ENCODE data around the gene KCNQ4.

The KCNQ4 gene

DNA sequence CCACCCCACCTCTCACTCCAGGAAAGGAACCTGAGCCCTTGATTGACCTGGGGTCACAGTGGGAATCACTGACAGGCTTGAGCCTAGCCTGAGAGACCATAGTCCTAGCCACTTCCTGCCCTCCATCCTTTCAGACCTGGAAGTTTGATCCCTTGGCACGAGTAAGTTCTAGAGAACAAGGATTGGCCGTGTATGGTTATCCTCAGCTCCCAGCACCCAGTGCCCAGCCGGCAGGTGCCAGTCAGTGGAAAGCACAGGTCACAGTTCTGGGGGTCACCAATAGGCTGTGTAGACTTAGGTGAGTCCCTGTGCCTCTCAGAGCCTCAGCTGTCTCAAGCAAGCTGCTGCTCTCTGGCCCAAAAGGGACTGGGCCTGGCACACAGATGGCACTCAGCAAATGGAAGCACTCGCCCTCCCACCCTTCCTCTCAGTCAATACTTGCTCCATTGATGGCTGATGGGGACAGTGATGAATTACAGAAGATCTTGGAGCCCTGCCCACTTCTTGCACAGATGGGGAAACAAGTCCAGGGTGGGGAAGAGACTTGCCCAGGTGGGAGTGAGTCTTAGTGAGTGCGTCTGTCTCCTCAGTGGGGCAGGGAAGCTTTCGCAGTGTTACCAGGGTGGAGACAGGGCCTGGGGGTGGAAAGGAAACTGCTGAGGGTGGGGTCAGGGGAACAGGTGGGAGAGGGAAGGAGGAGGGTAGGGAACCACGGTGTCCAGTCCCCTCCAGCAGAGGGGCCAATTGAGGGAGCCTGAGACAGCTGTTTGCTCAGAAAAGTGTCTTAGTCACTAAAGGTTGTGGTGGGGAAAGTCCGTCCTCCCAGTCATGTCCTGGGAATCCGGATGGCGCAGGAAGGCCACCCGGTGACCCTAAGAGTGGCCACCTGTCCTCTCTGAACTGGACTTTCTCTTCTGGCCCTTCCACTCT is 2.6 kb upstream of the KCNQ4 start:
- Mint-ChIP-seq H3K27ac (no peak overlapping the region), H3K9me3 (no peaks in the 10 kb centered on the region), H3K4me1 (ENCODE audit: low read depth) (peaks cover 8% of the 10 kb centered on the region), H3K36me3 (ENCODE audit: low read depth) (peaks cover 18% of the 10 kb centered on the region), H3K4me3 (no peak overlapping the region), H3K27me3 (ENCODE audit: low read depth) (peaks cover 37% of the 10 kb centered on the region)

DNA sequence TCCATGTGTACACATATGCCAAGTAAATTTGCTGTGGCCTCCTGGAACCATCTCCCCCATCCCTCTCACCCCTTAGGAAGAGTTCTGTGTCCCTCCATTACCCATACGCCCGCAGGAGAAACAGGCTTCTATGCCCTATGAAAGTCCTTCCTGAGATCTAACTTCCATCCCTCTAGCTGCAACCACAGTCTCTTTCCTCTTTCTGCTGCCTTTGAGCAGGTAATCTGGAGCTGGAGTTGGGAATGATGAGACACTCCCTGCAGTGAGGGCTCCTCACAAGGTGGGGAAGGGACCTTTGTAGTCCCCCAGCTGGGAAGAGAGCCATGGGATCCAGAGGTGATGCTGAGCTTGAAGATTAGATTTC is 2.0 kb upstream of the KCNQ4 start:
- Mint-ChIP-seq H3K4me3 (no peak overlapping the region), H3K4me1 (ENCODE audit: low read depth) (peaks cover 8% of the 10 kb centered on the region), H3K27ac (no peak overlapping the region), H3K27me3 (ENCODE audit: low read depth) (peaks cover 37% of the 10 kb centered on the region), H3K9me3 (no peaks in the 10 kb centered on the region), H3K36me3 (ENCODE audit: low read depth) (peaks cover 17% of the 10 kb centered on the region)

DNA sequence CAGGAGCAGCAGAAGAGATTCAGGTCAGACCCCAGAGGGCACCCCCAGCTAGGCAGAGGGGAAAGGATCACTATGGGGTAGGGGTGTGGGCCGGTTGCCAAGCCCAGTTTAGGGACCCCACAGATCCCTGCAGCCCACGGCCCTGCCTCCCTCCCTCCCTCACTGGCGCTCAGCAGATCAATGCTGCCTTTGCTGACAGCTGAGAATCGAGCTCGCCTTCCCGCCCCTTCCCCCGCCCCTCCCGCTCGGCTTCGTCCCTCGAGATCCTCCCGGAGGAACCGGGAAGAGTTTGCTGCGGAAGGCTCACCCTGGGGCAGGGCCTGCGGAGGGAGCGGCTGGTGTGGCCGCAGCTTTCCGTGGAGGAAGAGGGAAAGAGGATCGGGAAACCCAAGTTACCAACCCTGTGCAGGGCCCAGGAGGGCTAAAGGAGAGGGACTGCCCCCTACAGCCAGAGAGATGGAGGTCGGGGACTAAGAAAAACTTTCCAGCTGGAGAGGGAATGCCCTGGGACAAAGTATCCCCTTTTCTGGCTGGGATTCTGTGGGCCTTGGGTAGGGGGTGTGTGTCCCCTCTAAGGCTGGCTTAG is 1.1 kb upstream of the KCNQ4 start:
- Mint-ChIP-seq H3K36me3 (ENCODE audit: low read depth) (peaks cover 9% of the 10 kb centered on the region), H3K27me3 (ENCODE audit: low read depth) (peaks cover 37% of the 10 kb centered on the region), H3K4me1 (ENCODE audit: low read depth) (peaks cover 8% of the 10 kb centered on the region), H3K4me3 (peak overlapping the region; percentile 77), H3K27ac (no peak overlapping the region), H3K9me3 (no peaks in the 10 kb centered on the region)

DNA sequence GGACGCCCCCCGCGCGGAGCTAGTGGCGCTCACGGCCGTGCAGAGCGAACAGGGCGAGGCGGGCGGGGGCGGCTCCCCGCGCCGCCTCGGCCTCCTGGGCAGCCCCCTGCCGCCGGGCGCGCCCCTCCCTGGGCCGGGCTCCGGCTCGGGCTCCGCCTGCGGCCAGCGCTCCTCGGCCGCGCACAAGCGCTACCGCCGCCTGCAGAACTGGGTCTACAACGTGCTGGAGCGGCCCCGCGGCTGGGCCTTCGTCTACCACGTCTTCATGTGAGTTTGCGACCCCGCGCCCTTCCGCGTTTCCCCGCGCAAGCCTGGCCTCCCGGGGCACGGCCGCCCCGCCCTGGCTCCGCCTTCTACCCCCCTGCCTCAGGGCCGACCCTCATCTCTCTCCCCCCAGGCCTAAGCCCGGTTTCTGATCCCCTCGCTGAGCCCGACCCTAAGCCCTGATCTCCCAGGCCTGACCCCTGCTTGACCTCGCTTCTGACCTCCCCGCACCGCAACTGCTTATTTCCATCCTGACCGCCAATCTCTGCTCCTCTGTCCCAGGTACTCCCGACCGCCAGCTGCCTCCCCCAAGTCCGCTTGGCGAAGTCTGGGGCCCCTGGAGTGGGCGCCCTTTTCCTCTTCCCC is 669 bp downstream of the KCNQ4 start:
- peak overlapping the region; percentile 68 for H3K4me3 Mint-ChIP-seq
- peaks cover 4% of the 10 kb centered on the region for H3K36me3 Mint-ChIP-seq (ENCODE audit: low read depth)
- peaks cover 37% of the 10 kb centered on the region for H3K27me3 Mint-ChIP-seq (ENCODE audit: low read depth)

DNA sequence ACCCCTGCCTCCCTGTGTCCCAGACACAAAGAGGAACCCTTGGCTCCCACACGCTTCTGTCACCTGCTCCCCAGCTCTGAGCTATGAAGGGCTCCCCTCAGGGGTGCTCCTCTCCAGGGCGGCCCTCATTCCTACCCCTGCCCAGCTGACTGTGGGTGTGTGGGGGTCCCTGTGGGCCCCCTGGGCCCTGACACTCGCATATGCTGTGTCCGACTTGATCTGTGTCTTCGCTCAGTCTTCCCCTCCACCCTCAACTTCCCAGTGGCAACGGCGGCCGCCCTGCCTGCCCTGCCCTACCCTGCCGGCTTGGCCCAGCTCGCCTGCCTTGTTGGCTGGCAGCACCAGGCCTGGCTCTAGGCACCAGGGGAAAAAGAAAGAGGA is 1.2 kb downstream of the KCNQ4 start:
- Mint-ChIP-seq H3K36me3 (ENCODE audit: low read depth) (peaks cover 4% of the 10 kb centered on the region), H3K4me3 (peak overlapping the region; percentile 68), H3K9me3 (no peaks in the 10 kb centered on the region), H3K27me3 (ENCODE audit: low read depth) (peaks cover 42% of the 10 kb centered on the region), H3K27ac (no peak overlapping the region), H3K4me1 (ENCODE audit: low read depth) (peaks cover 5% of the 10 kb centered on the region)

More for the DNA sequence above, 669 bp downstream of the KCNQ4 start:
- Mint-ChIP-seq H3K4me1 (ENCODE audit: low read depth) (peaks cover 5% of the 10 kb centered on the region), H3K27ac (no peak overlapping the region), H3K9me3 (no peaks in the 10 kb centered on the region)

DNA sequence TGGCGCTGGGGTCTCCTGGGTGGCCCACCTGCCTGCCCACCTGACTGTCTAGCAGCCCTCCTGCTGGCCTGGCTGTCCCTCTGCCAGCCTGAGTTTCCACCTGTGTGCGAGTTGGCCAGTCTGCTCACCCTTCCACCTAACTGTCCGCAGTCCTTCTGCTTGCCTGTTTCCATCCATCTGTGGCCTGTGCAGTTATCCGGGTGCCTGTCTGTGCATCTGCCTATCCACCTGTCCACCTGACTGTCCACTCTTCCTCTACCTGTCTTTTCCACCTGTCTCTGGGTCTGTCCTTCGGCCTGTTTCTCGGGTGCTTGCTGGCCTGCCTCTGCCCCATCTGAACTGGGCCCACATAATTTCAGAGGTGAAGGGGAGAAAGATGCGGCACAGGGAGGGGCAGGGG is 1.9 kb downstream of the KCNQ4 start:
- Mint-ChIP-seq H3K4me1 (ENCODE audit: low read depth) (peaks cover 5% of the 10 kb centered on the region), H3K36me3 (ENCODE audit: low read depth) (peaks cover 4% of the 10 kb centered on the region), H3K27ac (no peak overlapping the region), H3K9me3 (no peaks in the 10 kb centered on the region), H3K27me3 (ENCODE audit: low read depth) (peaks cover 46% of the 10 kb centered on the region), H3K4me3 (no peak overlapping the region)

DNA sequence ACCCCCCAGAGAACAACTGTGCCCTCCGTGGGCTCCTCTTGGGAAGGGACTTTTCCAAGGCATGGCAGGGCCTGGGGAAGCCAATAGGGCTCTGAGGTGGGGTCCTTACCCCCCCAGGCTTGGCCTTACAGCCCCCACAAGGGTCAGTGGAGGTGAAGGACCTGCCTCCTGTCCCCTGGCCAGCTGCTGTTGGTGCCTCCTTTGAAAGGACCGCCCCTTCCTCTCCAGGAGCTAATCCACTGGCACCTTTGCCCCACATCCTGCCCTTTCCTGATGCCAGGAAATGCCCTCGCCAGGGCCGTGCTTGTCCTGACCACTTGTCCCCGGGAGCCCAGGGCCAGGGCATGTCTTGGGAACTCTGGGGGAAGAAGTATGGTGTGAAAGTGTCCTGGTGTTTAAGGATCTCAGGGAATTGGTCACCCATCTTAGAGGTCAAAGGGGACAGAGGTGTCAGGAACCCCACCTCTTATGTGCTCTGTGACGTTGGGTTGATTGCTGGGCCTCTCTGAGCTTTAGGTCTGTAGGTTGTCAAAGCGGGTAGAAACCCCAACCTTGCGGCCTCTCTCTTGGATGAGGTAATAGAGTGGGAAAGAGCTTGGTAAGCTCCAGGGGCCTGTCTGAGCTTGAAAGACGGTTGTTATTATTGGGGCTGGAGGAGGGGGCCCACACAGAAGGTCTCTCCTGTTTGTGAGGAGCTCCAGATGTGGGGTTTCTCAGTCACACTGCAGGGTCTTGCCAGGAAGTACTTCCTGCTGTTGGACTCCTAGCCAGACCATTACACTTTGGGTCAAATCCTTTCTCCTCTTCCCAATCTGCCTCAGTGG is 2.8 kb downstream of the KCNQ4 start:
- no peaks in the 10 kb centered on the region for H3K9me3 Mint-ChIP-seq
- H3K27ac Mint-ChIP-seq, result no peak overlapping the region
- H3K36me3 Mint-ChIP-seq (ENCODE audit: low read depth), result peaks cover 4% of the 10 kb centered on the region
- H3K4me3 Mint-ChIP-seq, result no peak overlapping the region
- H3K4me1 Mint-ChIP-seq (ENCODE audit: low read depth), result peaks cover 5% of the 10 kb centered on the region
- peaks cover 45% of the 10 kb centered on the region for H3K27me3 Mint-ChIP-seq (ENCODE audit: low read depth)

DNA sequence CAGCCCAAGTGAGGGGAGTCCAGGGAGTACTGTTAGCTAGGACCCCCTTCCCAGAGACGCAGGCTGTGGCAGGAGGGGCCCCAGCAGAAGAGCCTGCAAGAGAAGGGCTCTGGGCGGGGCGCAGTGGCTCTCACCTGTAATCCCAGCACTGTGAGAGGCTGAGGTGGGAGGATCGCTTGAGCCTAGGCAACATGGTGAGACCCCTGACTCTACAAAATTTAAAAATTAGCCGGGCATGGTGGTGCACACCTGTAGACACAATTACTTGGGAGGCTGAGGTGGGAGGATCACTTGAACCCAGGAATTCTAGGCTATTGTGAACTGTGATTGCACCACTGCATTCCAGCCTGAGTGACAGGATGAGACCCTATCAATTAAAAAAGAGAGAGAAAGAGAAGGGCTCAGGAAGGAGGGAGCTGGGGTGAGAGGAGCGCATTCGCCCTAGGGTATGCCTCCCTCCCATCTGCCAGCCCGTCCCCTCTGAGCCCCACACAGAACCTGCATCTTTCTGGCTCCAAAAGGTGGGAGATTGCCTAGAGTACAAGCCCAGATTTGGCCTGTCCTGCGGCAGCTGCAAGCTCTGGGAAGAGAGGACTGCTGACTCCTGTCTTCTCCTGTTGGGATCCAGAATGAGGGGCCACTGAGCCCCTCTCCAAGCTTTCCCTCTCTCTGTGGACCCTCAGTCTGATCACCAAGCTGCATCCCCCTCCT is 3.6 kb downstream of the KCNQ4 start:
- no peak overlapping the region for H3K4me3 Mint-ChIP-seq
- no peak overlapping the region for H3K27ac Mint-ChIP-seq
- H3K9me3 Mint-ChIP-seq, result no peaks in the 10 kb centered on the region
- H3K27me3 Mint-ChIP-seq (ENCODE audit: low read depth), result peaks cover 39% of the 10 kb centered on the region
- peaks cover 5% of the 10 kb centered on the region for H3K4me1 Mint-ChIP-seq (ENCODE audit: low read depth)
- peaks cover 4% of the 10 kb centered on the region for H3K36me3 Mint-ChIP-seq (ENCODE audit: low read depth)

DNA sequence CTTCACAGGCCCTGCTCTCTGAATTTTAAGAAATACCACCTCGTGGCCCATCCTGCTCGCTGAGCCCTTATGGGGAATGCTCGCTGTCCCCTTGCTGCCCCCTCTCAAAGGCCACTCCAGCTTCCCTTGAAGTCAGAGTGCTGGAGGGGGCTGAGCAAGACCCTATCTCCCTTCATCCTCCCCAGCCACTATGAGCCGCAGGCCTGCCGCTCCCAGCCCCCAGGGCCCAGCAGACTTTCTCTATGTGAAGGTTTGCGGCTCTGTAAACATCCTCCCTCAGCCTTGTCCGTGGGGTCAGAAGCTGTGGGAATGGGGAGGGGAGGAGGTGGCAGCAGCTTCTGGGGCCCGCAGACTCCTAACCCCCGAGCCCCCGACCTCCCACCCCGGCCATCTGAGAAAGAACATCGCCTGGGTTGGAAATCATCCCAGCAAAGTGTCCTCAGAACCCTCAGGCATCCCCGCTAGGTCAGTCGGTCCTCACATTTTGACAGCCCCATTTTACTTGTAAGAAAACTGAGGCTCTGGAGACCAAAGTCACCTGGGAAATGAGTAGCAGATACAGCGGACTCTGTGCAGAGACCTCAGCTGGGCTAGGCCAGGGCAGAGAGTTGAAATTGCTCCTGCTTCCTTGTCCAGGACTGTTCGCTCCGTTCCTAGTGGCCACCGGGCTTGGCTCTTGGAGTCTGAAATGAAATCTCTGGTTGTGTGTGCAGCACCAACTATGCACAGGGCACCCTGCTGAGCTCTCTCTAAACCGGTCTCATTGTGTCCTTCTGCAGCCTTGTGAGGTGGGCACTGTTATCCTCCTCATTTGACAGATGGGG is 4.4 kb downstream of the KCNQ4 start:
- Mint-ChIP-seq H3K36me3 (ENCODE audit: low read depth) (peaks cover 4% of the 10 kb centered on the region), H3K27ac (no peak overlapping the region), H3K4me1 (ENCODE audit: low read depth) (peaks cover 4% of the 10 kb centered on the region), H3K27me3 (ENCODE audit: low read depth) (peaks cover 32% of the 10 kb centered on the region), H3K4me3 (no peak overlapping the region), H3K9me3 (no peaks in the 10 kb centered on the region)

DNA sequence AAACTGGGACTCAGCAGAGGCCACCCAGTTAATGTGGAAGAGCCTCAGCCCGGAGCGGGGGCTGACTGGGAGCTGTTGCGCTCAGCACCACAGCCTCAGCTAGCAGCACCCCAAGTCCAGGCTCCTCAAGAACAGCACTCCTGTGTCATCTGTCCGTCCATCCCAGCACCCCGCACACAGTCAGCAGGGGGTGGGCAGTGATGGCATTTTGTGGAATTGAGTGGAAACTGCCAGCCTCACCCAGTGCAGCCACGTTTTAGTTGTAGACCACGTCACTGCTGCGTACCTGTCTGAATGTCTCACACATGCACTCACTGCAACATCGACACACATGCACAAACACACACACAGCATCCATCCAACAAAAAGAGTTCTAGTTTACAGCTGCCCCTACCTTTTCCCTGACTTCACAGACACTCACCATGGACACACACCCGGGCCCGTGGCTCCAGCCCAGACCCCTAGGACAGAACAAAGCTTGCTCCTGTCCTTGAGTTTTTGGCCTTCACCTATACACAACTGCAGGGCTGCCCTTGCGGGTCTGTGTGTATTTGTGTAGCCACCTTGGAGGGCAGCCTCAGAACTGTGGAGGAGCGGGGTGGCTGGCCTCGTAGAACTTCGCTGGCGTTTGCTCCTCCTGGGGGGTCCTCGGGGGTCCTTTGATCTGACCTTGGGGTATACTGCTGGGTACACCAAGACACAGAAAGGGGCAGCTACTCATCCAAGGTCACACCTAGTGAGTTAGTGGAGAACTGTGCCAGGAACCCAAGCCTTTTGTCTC is 5.2 kb downstream of the KCNQ4 start:
- peaks cover 2% of the 10 kb centered on the region for H3K4me1 Mint-ChIP-seq (ENCODE audit: low read depth)
- H3K4me3 Mint-ChIP-seq, result no peak overlapping the region
- peaks cover 34% of the 10 kb centered on the region for H3K27me3 Mint-ChIP-seq (ENCODE audit: low read depth)
- H3K9me3 Mint-ChIP-seq, result no peaks in the 10 kb centered on the region
- no peaks in the 10 kb centered on the region for H3K36me3 Mint-ChIP-seq (ENCODE audit: low read depth)
- no peak overlapping the region for H3K27ac Mint-ChIP-seq

DNA sequence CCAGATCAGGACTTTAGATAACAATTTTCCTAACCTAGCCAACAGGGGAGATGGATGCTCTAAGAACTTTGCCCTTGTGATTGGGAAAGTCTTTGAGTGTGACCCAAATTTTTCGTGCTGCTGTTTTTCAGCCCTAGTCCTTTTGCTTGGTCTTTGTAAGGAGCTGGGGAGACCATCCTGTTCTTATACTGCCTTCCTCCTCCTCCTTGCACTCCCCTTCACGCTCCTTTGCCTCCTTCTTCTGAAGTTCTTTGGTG is 5.7 kb downstream of the KCNQ4 start:
- Mint-ChIP-seq H3K4me3 (no peak overlapping the region), H3K27ac (no peak overlapping the region), H3K36me3 (ENCODE audit: low read depth) (no peaks in the 10 kb centered on the region), H3K4me1 (ENCODE audit: low read depth) (peaks cover 2% of the 10 kb centered on the region), H3K9me3 (no peaks in the 10 kb centered on the region), H3K27me3 (ENCODE audit: low read depth) (peaks cover 33% of the 10 kb centered on the region)

DNA sequence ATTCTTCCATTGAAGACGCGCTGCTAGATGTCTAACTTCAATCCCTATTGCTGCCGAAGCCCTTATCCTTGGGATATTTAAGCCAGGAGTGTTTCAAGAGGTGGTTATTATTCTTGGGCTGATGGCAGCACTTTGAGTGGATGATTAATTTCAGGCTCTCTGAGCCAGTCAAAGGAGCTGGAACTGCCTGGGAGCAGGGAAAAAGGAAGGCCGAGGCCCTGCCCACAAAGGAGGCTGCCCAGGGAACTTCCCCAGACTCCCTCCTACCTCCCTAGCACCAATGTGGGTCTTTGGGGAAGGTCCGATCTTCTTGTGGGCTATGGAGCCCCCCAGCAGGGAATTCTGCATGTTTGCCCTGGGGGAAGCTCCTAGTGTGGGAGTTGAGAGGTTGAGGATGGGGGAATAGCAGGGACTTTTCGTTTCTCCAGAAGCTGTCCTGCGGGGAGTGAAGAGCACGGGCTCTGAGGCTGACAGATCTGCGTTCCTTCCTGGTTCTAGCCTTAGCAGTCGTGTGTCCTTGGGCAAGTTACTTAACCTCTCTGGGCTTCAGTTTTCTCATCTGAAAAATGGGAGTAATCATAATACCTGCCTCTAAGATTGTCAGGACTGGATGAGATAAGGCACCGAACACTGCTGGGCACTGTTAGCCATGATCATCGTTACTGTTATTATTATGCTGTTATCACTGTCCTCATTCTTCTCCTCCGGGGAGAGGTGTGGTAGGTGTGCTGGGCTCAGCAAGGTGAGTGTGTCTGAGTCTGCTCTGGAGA is 6.3 kb downstream of the KCNQ4 start:
- no peaks in the 10 kb centered on the region for H3K36me3 Mint-ChIP-seq (ENCODE audit: low read depth)
- peaks cover 2% of the 10 kb centered on the region for H3K4me1 Mint-ChIP-seq (ENCODE audit: low read depth)
- H3K27ac Mint-ChIP-seq, result no peak overlapping the region
- no peak overlapping the region for H3K4me3 Mint-ChIP-seq
- H3K27me3 Mint-ChIP-seq (ENCODE audit: low read depth), result peaks cover 28% of the 10 kb centered on the region
- H3K9me3 Mint-ChIP-seq, result no peaks in the 10 kb centered on the region
